Thyroid gland (tissue), 4 donors: ENCODE results near the gene DNAH3. TPM values are rescaled to one million over a fixed set of nuclear protein-coding genes. Genes with fewer than 3 reads are reported as not detected.

Source experiments
- DNase-seq, 2 donors: peaks; one replicate each; pipeline ENCODE4 v3.0.0-alpha.2; 2019
- H3K27ac ChIP-seq, 3 donors: fragments of 200-600 bp; sonication (generic); 1 replicate in 2 of 3; 2 replicates in 1 of 3; pipeline ENCODE4 v1.5.1; 2016 to 2019; ENCODE audit warnings: mild to moderate bottlenecking in 1 of 3, moderate library complexity in 1 of 3
- H3K27me3 ChIP-seq: fragments of 200-600 bp; sonication (generic); one replicate; pipeline ENCODE4 v1.5.1; 2019
- H3K36me3 ChIP-seq, 2 donors: fragments of 200-600 bp; sonication (generic); one replicate each; pipeline ENCODE4 v1.5.1; 2016 to 2019
- H3K4me1 ChIP-seq, 2 donors: fragments of 200-600 bp; sonication (generic); one replicate each; pipeline ENCODE4 v1.5.1; 2017 to 2019
- H3K4me3 ChIP-seq, 3 donors: fragments of 200-600 bp; sonication (generic); replicated peaks in 1 of 3; 1 replicate in 2 of 3; 2 replicates in 1 of 3; pipeline ENCODE4 v1.5.1; 2016; ENCODE audit warnings: mild to moderate bottlenecking in 1 of 3
- H3K9me3 ChIP-seq: fragments of 200-600 bp; sonication (generic); one replicate; pipeline ENCODE4 v1.5.1; 2017
- CTCF ChIP-seq, 6 experiments: fragments of 200-600 bp in 3 of 6; fragments of 450-650 bp in 3 of 6; sonication (generic) in 3 of 6; IDR thresholded peaks; one replicate each; pipeline ENCODE4 v1.5.1; 2016 to 2019; ENCODE audit warnings: antibody characterized with exemption in 6 of 6, mild to moderate bottlenecking in 2 of 6, inconsistent platforms in 1 of 6, moderate library complexity in 1 of 6
- POLR2A ChIP-seq, 2 donors: fragments of 450-650 bp; IDR thresholded peaks; one replicate each; pipeline ENCODE4 v1.6.1; 2017; ENCODE audit warnings: antibody characterized with exemption in 2 of 2, mild to moderate bottlenecking in 2 of 2, moderate library complexity in 1 of 2
- WGBS, 2 donors: methylation state at CpG; one replicate each; pipeline ENCODE4 v1.1.5; 2017; 5-methylcytosine and 5-hydroxymethylcytosine counted together
- intact Hi-C: fragments of 100-400 bp; cut with DNase I; formaldehyde crosslinking; loops from one replicate; pipeline ENCODE4 v1.15.1; 2023
- total RNA-seq, 4 donors: library from RNA; depleted of rRNA; stranded (reverse); fragments of >200 nt; gene quantifications; one replicate each; pipeline ENCODE4 v1.2.3, GENCODE V29; 2016

Gene DNAH3
- total RNA-seq, 4 donors from 2014 or later: 0.15 TPM; not detected in 3

GRCh38 chr16:21028728-21029127, 121.9 kb downstream of the DNAH3 start:
- Histone ChIP-seq H3K9me3 (no peaks in the 10 kb centered on the region), H3K4me1 (no peaks in the 10 kb centered on the region), H3K27me3 (no peaks in the 10 kb centered on the region), H3K4me3 (no peak overlapping the region), H3K27ac (no peak overlapping the region), H3K36me3 (no peaks in the 10 kb centered on the region)
- DNase-seq: no peak
- intact Hi-C loops: no loop called here
- TF ChIP-seq POLR2A (IDR thresholded peaks at IDR 0.05): no peak
- TF ChIP-seq CTCF (IDR thresholded peaks at IDR 0.05): no peak
- 75 to 87% methylated on average over 4 of the region's 4 CpGs for WGBS, 2 donors

- Histone ChIP-seq H3K27ac (no peak overlapping the region), H3K4me1 (no peaks in the 10 kb centered on the region), H3K9me3 (no peaks in the 10 kb centered on the region), H3K4me3 (no peak overlapping the region), H3K27me3 (no peaks in the 10 kb centered on the region), H3K36me3 (no peaks in the 10 kb centered on the region)
- TF ChIP-seq CTCF (IDR thresholded peaks at IDR 0.05): no peak
- no peak for TF ChIP-seq POLR2A (IDR thresholded peaks at IDR 0.05)
- DNase-seq: no peak
- WGBS, 2 donors: 83 to 85% methylated on average over 6 of the region's 6 CpGs
- intact Hi-C loops: no loop called here
Observed at GRCh38 chr16:21026846-21027245, 123.8 kb downstream of the DNAH3 start.

- H3K9me3 ChIP-seq: no peaks in the 10 kb centered on the region
- no peaks in the 10 kb centered on the region for H3K27me3 ChIP-seq
- WGBS, 2 donors: 73% methylated on average over 9 of the region's 9 CpGs
- no peaks in the 10 kb centered on the region for H3K4me1 ChIP-seq
- H3K36me3 ChIP-seq: no peaks in the 10 kb centered on the region
- no peak overlapping the region for H3K27ac ChIP-seq
- intact Hi-C loops: no loop called here
- no peak overlapping the region for H3K4me3 ChIP-seq
- no peak for TF ChIP-seq POLR2A (IDR thresholded peaks at IDR 0.05)
- no peak for TF ChIP-seq CTCF (IDR thresholded peaks at IDR 0.05)
- DNase-seq: no peak
Observed at GRCh38 chr16:21023509-21024202, 127.0 kb downstream of the DNAH3 start.

- Histone ChIP-seq H3K4me1 (no peaks in the 10 kb centered on the region), H3K36me3 (no peaks in the 10 kb centered on the region), H3K9me3 (no peaks in the 10 kb centered on the region), H3K27ac (no peak overlapping the region), H3K4me3 (no peak overlapping the region), H3K27me3 (no peaks in the 10 kb centered on the region)
- WGBS, 2 donors: 76 to 92% methylated on average over 1 of the region's 1 CpG
- no peak for DNase-seq
- intact Hi-C loops: no loop called here
- TF ChIP-seq POLR2A (IDR thresholded peaks at IDR 0.05): no peak
- TF ChIP-seq CTCF (IDR thresholded peaks at IDR 0.05): no peak
Observed at GRCh38 chr16:21021316-21021715, 129.3 kb downstream of the DNAH3 start.

GRCh38 chr16:21009815-21010214, 140.8 kb downstream of the DNAH3 start:
- no peaks in the 10 kb centered on the region for H3K36me3 ChIP-seq
- no peak for DNase-seq
- H3K27me3 ChIP-seq: no peaks in the 10 kb centered on the region
- no peaks in the 10 kb centered on the region for H3K4me1 ChIP-seq
- intact Hi-C loops: no loop called here
- no peak for TF ChIP-seq CTCF (IDR thresholded peaks at IDR 0.05)
- TF ChIP-seq POLR2A (IDR thresholded peaks at IDR 0.05): no peak
- H3K4me3 ChIP-seq: no peak overlapping the region
- no peak overlapping the region for H3K27ac ChIP-seq
- 93 to 94% methylated on average over 5 of the region's 5 CpGs for WGBS, 2 donors
- no peaks in the 10 kb centered on the region for H3K9me3 ChIP-seq
